ENCODE measurements around the gene MLLT6.
A peak's percentile ranks its signal among the peaks of the same experiment; 100 is the strongest.

Gene MLLT6

DNA sequence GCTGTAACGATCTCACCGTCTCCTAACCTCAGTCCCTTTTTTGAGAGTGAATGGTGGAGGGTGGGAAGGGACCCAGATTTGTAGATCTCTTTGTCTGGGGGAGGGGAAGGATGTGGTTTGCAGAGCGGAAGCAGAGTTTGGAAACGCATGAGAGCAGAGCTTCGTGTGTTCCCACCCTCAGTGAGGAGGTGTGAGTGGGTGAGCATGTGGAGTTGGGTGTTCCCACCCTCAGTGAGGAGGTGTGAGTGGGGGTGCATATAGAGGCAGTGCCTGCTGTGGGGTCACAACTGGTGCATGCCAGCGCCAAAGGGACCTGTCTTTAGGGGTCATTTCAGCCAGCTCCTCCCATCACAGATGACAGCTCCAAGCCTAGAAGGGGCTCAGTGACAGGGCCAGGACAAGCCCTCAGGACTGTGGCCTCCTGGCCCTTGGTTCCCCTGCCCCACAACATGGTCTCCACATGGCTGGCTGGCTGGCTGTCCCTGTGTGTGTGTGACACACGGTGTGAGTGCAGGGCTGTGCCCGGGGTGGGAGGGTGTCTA lies 23.3 kb downstream of the MLLT6 start:
- DNase-seq (ENCODE audit: low spot score) = no peak

DNA sequence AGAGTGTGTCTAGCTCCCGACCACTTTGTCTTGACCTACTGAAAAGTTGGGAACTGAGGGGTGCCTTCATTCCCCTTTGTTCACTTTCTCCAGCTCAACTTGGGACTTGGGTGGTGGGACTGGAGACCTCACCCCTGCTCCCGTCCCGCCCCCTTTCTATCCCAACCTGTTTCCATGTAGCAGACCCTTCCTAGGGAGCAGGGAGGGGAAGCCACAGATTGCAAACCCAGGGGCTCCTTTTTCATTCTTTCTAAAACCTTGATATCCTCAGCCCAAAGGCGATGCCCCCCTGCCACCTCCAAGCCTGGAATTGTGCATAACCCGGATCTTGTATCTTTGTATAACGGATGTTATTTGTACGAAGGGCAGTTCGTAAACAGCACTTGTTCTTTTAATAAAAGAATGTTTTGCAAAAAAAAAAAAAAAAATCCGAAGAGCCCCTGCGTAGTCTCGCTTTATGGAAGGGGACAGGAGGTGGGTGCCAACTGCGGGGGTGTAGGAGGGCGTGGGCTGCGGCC lies 24.4 kb downstream of the MLLT6 start:
- DNase-seq (ENCODE audit: low spot score) = no peak

DNA sequence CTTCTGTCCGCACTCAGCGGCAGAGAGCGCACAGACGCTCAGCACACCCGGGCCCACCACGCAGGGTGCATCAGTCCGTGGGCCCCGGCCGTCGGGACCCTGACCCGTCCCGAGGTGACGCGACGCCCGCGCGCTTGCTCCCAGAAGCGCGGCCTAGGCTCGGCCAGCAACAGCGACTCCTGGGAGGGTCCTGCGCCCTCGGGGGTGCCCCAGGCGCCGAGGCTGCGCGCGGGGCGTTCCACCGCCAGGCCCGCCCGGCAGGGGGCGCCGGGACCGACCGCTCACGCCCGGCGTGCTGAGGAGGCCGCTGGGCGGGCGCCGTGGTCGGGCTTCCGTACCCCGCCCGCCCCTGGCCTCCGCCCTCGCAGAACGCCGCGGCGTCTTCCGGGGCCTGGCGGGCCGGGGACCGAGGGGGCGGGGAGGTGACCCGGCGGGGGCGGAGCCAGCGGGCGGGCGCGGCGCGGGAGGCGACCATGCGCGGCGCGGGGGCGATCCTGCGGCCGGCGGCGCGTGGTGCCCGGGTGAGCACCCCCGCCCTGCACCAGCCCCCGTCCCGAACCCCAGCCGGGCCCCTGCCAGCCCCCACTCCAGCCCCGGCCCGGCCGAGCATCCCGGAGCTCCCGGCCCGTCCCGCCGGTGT lies 24.9 kb downstream of the MLLT6 start, which contains the start of gene CISD3:
CISD3 (plus strand) TSS at position 456 of the 640 bp plus-strand sequence; CDS start at position 474, 18 bp downstream.
- peak; percentile 87 for DNase-seq (ENCODE audit: low spot score)

DNA sequence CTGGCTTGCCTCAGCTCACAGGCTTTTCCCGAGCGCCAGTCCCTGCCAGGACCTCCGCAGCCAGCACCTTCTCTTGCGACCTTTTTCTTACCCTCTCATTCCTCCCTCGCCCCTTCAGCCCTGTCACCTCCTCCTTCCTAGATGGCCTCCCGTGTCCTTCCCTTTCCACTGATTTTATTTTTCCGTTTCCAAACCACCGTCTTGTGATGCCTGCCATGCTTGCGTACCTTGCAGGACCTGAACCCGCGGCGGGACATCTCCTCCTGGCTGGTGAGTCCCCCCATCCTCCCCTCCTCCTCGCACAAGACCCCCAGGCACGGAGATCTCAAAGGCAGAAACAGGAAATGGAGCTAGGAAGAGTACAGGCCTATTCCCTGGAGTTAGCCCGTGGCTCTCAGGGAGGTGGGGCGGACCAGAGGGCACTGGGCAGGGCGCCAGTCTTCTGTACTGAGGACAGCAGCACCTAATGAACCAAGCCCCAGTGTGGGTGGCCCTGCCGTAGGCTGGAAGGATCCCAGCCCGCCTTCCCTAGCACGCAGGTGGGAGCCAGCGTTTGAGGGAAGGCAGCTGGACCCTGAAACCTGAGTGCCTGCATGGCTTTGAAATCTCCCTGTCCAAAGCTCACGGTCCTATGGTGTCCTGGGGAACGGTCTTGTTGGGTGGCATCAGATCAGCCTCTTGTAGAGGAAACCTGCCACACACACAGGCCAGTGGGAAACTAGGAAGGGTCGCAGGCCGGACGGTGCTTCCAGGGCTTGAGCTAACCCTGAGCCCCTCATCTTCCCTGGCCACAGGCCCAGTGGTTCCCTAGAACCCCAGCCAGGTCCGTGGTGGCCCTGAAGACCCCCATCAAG lies 25.7 kb downstream of the MLLT6 start:
- DNase-seq (ENCODE audit: low spot score) = peak; percentile 35

- no peak for DNase-seq (ENCODE audit: low spot score)
Observed at GRCh38 chr17:38731526-38732294, 26.6 kb downstream of the MLLT6 start.

- no peak for DNase-seq (ENCODE audit: low spot score)
Observed at GRCh38 chr17:38732376-38733281, 27.6 kb downstream of the MLLT6 start.

- DNase-seq (ENCODE audit: low spot score) = no peak
Observed at GRCh38 chr17:38733282-38733981, 28.4 kb downstream of the MLLT6 start.

GRCh38 chr17:38733982-38734973 lies 29.2 kb downstream of the MLLT6 start:
- no peak for DNase-seq (ENCODE audit: low spot score)

DNA sequence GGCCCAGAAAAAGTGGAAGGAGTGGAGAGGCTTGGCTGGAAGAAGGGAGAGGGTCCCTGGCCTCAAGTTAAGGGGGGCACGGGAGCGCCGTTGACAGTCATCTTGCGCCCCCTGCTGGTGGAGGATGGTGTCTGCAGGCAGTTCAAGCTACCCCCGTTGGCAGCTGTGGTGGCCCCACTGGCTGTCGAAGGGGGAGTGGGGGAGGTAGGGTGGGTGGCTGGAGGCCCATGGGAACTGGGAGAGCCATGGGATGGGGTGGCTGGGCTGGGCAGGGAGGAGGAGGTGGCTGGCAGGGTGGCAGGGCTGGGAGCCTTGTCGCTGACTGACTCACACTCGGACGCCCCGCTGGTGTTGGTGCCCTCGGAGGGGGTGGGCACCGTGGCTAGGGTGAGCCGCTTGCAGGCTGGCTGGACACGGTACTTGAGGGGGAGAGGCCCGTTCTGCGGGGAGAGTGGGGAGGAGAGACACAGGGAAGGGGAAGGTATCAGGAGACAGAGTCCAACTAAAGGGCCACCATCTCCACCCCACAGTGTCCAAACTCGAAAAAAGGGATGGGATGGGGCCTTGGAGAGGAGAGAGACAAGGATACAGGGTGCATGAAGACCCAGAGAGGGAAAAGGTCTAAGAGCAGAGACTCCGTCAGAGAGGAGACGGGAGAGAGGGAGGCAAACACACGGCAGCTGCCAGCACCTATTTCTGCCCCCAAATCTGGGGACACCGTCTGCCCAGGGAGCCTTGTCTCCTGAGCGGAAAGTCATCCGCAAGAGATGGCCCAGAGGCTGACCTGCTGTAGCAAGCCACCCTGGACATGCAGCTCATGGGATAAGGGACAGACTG lies 30.3 kb downstream of the MLLT6 start:
- peak; percentile 68 for DNase-seq (ENCODE audit: low spot score)

DNA sequence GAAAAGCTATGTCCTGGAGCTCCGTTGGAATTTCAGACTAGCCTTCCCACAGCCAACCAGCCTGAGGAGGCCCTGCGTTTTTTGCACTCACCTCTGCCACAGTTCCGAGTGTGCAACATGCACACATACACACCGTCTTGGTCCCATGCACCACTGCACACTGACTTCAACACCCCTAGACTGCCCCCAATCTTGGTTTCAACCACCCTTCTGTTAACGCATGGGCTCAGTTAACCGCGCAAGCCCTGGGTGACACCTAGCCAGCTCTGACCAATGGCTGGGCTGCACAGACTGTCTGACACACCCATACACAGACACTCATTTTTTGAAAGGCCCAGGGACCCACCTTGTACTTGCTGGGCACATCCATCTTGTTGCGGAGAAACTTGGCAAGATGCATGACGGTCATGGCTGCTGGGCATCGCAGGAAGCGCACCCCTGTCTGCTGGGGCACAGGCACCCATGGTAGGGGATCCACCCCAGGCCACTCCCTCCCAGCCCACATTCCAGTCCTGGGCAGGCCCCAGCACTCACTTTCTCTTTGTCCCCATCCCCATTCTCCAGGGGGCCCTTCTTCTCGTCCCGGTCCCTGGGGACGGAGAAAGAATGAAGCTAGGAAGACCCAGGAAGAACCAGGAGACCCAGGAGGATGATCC lies 33.1 kb downstream of the MLLT6 start:
- DNase-seq (ENCODE audit: low spot score) = no peak

- DNase-seq (ENCODE audit: low spot score) = no peak
Observed at GRCh38 chr17:38738686-38739085, 33.6 kb downstream of the MLLT6 start.

- DNase-seq (ENCODE audit: low spot score) = no peak
Observed at GRCh38 chr17:38739305-38739704, 34.2 kb downstream of the MLLT6 start.

GRCh38 chr17:38740044-38740443 lies 35.0 kb downstream of the MLLT6 start:
- no peak for DNase-seq (ENCODE audit: low spot score)

- no peak for DNase-seq (ENCODE audit: low spot score)
Observed at GRCh38 chr17:38740806-38741205, 35.7 kb downstream of the MLLT6 start.

DNA sequence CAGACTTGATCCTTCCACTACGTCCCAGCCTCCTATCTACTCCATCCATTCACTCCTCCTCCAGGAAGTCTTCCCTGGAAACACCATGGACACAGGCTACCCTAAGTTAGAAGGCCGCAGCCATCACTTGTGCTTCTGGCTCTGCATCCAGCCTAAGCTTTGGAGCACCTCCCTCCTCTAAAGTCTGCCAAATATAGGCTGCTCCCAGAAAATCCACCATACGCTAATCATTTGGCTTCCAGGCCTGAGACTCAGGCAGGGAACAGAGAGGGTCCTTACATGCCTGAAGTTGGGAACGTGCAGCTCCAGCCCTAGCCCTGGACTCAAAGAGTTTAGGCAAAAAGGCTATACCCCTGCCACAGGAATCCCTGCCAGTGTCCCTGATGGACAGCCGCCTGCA lies 36.4 kb downstream of the MLLT6 start:
- DNase-seq (ENCODE audit: low spot score) = no peak

DNA sequence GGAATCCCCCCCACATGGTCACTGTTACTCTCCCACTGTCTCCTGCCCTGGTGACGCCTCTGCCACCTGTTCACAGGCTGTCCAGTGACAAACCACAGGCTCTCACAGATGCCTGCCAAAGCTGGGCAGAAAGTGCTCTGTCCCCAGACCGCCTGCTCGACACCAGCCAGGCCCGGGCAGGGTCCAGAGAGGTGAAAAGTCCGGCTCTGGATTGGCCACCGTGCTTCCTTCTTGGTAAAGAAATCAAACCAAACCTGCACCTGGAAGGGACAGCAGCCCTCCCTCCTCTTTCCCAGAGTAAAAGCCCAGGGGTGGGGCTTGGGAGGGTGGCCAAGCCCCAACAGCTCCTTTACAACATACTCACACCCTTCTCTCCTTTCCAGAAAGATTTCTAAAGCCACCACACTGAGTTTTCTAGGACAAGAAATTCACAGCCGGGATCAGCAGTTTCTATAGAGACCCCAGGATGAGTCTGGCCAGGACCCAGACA lies 36.9 kb downstream of the MLLT6 start:
- DNase-seq (ENCODE audit: low spot score) = no peak

Data from hematopoietic multipotent progenitor cell treated with erythropoietin and hydrocortisone succinate and interleukin-3 and kit ligand, for 15 days (in vitro differentiated cells).